ENCODE measurements around the gene EXD3.

The EXD3 gene

DNA sequence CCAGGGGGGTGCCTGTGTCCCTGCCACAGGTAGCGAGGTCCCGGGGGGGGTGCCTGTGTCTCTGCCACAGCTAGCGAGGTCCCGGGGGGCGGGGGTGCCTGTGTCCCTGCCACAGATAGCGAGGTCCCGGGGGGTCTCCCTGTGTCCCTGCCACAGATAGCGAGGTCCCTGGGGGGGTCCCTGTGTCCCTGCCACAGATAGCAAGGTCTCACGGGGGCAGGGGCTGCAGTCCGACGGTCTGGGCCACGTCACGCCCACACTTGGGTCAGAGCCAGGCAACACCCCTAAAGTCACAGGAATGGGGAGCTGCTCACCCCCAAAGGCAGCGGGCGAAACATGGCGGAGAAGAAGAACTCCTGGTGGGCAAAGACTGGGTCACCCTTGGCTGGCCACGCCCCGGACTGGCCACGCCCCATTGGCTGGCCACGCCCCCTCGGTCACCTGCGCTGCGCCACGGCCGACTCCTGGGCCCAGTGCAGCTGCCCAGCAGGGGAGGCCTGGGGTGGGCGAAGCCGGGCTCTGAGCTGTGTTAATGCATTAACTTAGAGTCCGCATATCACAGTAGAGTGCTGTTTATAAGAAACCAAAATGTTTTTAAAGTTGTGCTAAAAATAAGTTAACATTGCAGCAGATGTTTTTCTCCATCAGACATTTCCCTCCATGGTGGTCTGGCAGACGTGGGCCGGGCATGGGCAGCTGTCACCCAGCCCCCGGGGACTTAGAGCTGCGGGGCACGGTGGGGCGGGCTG is 7.2 kb upstream of the EXD3 start:
- Histone ChIP-seq H3K9me3 (replicated peaks; ENCODE audit: insufficient read depth, low read length) (no peaks in the 10 kb centered on the region), H3K4me2 (ENCODE audit: low read depth, low read length) (peak overlapping the region; percentile 65), H2AFZ (ENCODE audit: low read length) (peak overlapping the region; percentile 61; the same call in 1 of the 2 replicates), H3F3A (ENCODE audit: insufficient read depth, low read length) (peaks cover 2% of the 10 kb centered on the region; the same call in 1 of the 2 replicates), H3K79me2 (ENCODE audit: low read length) (no peaks in the 10 kb centered on the region), H3K27ac (ENCODE audit: low read length) (no peak overlapping the region), H3K36me3 (replicated peaks; ENCODE audit: insufficient read depth, low read length) (no peaks in the 10 kb centered on the region), H4K20me1 (ENCODE audit: insufficient read depth, low read length) (no peaks in the 10 kb centered on the region), H3K27me3 (replicated peaks; ENCODE audit: insufficient read depth, low read length) (peaks cover 92% of the 10 kb centered on the region), H3K9me2 (replicated peaks; ENCODE audit: insufficient read depth, low read length) (no peaks in the 10 kb centered on the region), H3K9ac (ENCODE audit: low read length) (no peak overlapping the region), H3K4me1 (ENCODE audit: low read length) (no peaks in the 10 kb centered on the region), H3K4me3 (ENCODE audit: low read length) (peak overlapping the region; percentile 28; the same call in 1 of the 2 replicates)
- no peak for TF ChIP-seq EZH2phosphoT487 (IDR thresholded peaks at IDR 0.05; ENCODE audit: low read length)
- TF ChIP-seq CTCF (IDR thresholded peaks at IDR 0.05; ENCODE audit: low read length) = no peak
- no peak for TF ChIP-seq EZH2 (optimal IDR thresholded peaks at IDR 0.05; ENCODE audit: low read depth, low read length)
- DNase-seq = peak; percentile 47

GRCh38 chr9:137429546-137429890 is 6.6 kb upstream of the EXD3 start:
- no peak for DNase-seq
- Histone ChIP-seq H3K27ac (ENCODE audit: low read length) (no peak overlapping the region), H3K4me3 (ENCODE audit: low read length) (no peak overlapping the region), H3F3A (ENCODE audit: insufficient read depth, low read length) (peaks cover 5% of the 10 kb centered on the region; the same call in 1 of the 2 replicates), H2AFZ (ENCODE audit: low read length) (no peak overlapping the region), H3K27me3 (replicated peaks; ENCODE audit: insufficient read depth, low read length) (peaks cover 92% of the 10 kb centered on the region), H3K4me2 (ENCODE audit: low read depth, low read length) (no peak overlapping the region; the same call in 1 of the 2 replicates), H4K20me1 (ENCODE audit: insufficient read depth, low read length) (no peaks in the 10 kb centered on the region), H3K9ac (ENCODE audit: low read length) (no peak overlapping the region), H3K79me2 (ENCODE audit: low read length) (no peaks in the 10 kb centered on the region), H3K36me3 (replicated peaks; ENCODE audit: insufficient read depth, low read length) (no peaks in the 10 kb centered on the region), H3K9me2 (replicated peaks; ENCODE audit: insufficient read depth, low read length) (no peaks in the 10 kb centered on the region), H3K9me3 (replicated peaks; ENCODE audit: insufficient read depth, low read length) (no peaks in the 10 kb centered on the region), H3K4me1 (ENCODE audit: low read length) (no peaks in the 10 kb centered on the region)
- no peak for TF ChIP-seq EZH2phosphoT487 (IDR thresholded peaks at IDR 0.05; ENCODE audit: low read length)
- no peak for TF ChIP-seq CTCF (IDR thresholded peaks at IDR 0.05; ENCODE audit: low read length)
- TF ChIP-seq EZH2 (optimal IDR thresholded peaks at IDR 0.05; ENCODE audit: low read depth, low read length) = no peak

DNA sequence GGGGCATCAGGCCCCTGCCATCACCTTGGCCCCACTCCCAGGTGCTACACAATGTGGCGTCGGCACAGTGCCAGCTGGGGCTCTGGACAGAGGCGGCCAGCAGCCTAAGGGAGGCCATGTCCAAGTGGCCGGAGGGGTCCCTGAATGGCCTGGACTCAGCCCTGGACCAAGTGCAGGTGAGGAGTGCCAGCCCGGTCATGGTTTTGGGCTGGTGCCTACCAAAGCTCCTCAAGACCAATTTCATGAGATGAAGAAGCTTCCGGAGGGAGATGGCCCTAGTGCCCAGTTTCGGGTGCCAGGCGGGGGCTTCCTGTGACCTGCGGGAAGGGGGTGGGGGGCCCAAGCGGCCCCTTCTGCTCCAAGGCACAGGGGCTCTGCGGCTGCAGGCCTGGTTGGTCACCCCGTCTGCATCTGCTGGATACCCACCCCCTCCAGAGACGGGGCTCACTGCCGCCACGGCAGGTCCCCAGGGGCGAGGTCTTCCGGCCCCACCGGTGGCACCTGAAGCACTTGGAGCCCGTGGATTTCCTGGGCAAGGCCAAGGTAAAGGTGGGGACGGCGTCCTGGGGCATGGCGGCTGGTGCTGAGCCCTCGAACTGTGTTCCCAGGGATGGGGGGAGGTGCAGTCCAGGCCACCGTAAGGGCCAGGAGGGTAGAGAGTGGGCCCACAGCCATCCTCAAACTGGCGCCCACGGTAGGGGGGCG is 6.0 kb upstream of the EXD3 start:
- Histone ChIP-seq H3K4me3 (ENCODE audit: low read length) (no peak overlapping the region), H3K9me3 (replicated peaks; ENCODE audit: insufficient read depth, low read length) (no peaks in the 10 kb centered on the region), H3K4me1 (ENCODE audit: low read length) (no peaks in the 10 kb centered on the region), H3K27ac (ENCODE audit: low read length) (no peak overlapping the region), H2AFZ (ENCODE audit: low read length) (no peak overlapping the region), H3F3A (ENCODE audit: insufficient read depth, low read length) (peaks cover 5% of the 10 kb centered on the region; the same call in 1 of the 2 replicates), H4K20me1 (ENCODE audit: insufficient read depth, low read length) (no peaks in the 10 kb centered on the region), H3K27me3 (replicated peaks; ENCODE audit: insufficient read depth, low read length) (peaks cover 92% of the 10 kb centered on the region), H3K9ac (ENCODE audit: low read length) (no peak overlapping the region), H3K9me2 (replicated peaks; ENCODE audit: insufficient read depth, low read length) (no peaks in the 10 kb centered on the region), H3K79me2 (ENCODE audit: low read length) (no peaks in the 10 kb centered on the region), H3K4me2 (ENCODE audit: low read depth, low read length) (no peak overlapping the region), H3K36me3 (replicated peaks; ENCODE audit: insufficient read depth, low read length) (no peaks in the 10 kb centered on the region)
- TF ChIP-seq CTCF (IDR thresholded peaks at IDR 0.05; ENCODE audit: low read length) = no peak
- no peak for TF ChIP-seq EZH2 (optimal IDR thresholded peaks at IDR 0.05; ENCODE audit: low read depth, low read length)
- no peak for TF ChIP-seq EZH2phosphoT487 (IDR thresholded peaks at IDR 0.05; ENCODE audit: low read length)
- no peak for DNase-seq
